Stimulated activated memory B cell treated with anti-CD40 and anti-IgM and Interleukin-4, amounts not matched to agents 10 μg/mL and 1 μg/mL and 100 μg/mL, for 72 hours (primary cell): ENCODE data around the gene RAB3D.

Experiments
- ATAC-seq: fragments of 150-1000 bp; cut with Tn5 transposase; 2 replicates; pipeline ENCODE4 v1.10.0; 2021
- H3K27ac Mint-ChIP-seq: one replicate; pipeline ENCODE4 v1.8.0; 2022; ENCODE audit warnings: mild to moderate bottlenecking, mixed read lengths
- H3K27me3 Mint-ChIP-seq: one replicate; pipeline ENCODE4 v1.8.0; 2022; ENCODE audit warnings: mixed read lengths
- H3K36me3 Mint-ChIP-seq: one replicate; pipeline ENCODE4 v1.8.0; 2022; ENCODE audit warnings: mixed read lengths
- H3K4me1 Mint-ChIP-seq: one replicate; pipeline ENCODE4 v1.8.0; 2022; ENCODE audit warnings: mixed read lengths
- H3K4me3 Mint-ChIP-seq: one replicate; pipeline ENCODE4 v1.8.0; 2022; ENCODE audit warnings: mild to moderate bottlenecking, moderate library complexity, mixed read lengths
- H3K9me3 Mint-ChIP-seq: one replicate; pipeline ENCODE4 v1.8.0; 2022; ENCODE audit warnings: mixed read lengths

Gene RAB3D

DNA sequence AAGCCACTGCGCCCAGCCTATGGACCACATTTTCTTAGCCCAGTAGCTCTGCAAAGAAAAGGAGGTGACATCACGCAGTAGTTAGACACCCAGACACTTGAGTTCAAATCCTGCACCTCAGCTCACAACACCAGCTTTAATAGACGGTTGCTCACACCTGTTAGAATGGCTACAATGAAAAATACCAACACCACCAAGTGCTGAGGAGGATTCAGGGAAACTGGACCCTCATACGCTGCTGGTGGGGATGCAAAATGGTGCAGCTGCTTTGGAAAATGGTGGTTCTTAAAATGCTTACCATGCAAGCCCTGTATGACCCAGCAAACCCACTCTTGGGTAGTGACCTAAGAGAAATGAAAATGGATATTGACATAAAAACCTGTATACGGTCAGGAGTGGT is 65.5 kb downstream of the RAB3D start:
- ATAC-seq = no peak
- H3K4me3 Mint-ChIP-seq = no peak overlapping the region
- no peaks in the 10 kb centered on the region for H3K9me3 Mint-ChIP-seq
- H3K27ac Mint-ChIP-seq = no peak overlapping the region
- H3K36me3 Mint-ChIP-seq = no peaks in the 10 kb centered on the region
- H3K4me1 Mint-ChIP-seq = no peaks in the 10 kb centered on the region
- peaks cover 32% of the 10 kb centered on the region for H3K27me3 Mint-ChIP-seq

DNA sequence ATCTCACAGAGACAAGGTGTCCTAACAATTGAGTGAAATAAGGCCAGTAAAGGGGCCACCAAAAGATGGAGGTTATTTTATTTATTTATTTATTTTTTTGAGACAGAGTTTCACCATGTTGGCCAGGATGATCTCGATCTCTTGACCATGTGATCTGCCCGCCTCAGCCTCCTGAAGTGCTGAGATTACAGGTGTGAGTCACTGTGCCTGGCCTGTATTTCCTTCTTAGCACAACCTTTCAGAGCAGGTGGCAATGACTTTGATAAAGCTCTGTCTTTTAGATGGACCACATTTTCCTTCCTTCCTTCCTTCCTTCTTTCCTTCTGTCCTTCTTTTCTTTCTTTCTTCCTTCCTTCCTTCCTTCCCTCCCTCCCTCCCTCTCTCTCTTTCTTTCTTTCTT is 66.2 kb downstream of the RAB3D start:
- Mint-ChIP-seq H3K36me3 (no peaks in the 10 kb centered on the region), H3K27me3 (peaks cover 39% of the 10 kb centered on the region), H3K27ac (no peak overlapping the region), H3K9me3 (no peaks in the 10 kb centered on the region), H3K4me1 (no peaks in the 10 kb centered on the region), H3K4me3 (no peak overlapping the region)
- no peak for ATAC-seq
